Astrocyte (in vitro differentiated cells and primary cell): ENCODE data around the gene ERCC5. TPM values are rescaled to one million over a fixed set of nuclear protein-coding genes. Genes with fewer than 3 reads are reported as not detected.

Source experiments
- DNase-seq: peaks from one replicate; pipeline ENCODE4 v3.0.0-alpha.2; 2010; ENCODE audit warnings: low read depth
- FAIRE-seq: peaks from 2 replicates; lab custom pipeline; 2011; peaks lifted over from hg19 to GRCh38; lab: Jason Lieb, UNC
- H2AFZ ChIP-seq: 2 replicates; pipeline ENCODE4 v1.6.0; 2012; ENCODE audit warnings: low read depth, low read length, inconsistent platforms
- H3K27ac ChIP-seq: 2 replicates; pipeline ENCODE4 v1.5.1; 2011; ENCODE audit warnings: low read depth, low read length, inconsistent platforms
- H3K27me3 ChIP-seq: 2 replicates; pipeline ENCODE4 v1.6.0; 2011; ENCODE audit warnings: low read length, inconsistent platforms; ENCODE audit not compliant: insufficient read depth
- H3K36me3 ChIP-seq: 2 replicates; pipeline ENCODE4 v1.5.1; 2011; ENCODE audit warnings: low read length, inconsistent platforms; ENCODE audit not compliant: insufficient read depth
- H3K4me1 ChIP-seq: 2 replicates; pipeline ENCODE4 v1.5.1; 2011; ENCODE audit warnings: low read length, inconsistent platforms; ENCODE audit not compliant: insufficient read depth
- H3K4me2 ChIP-seq: 2 replicates; pipeline ENCODE4 v1.6.0; 2012; ENCODE audit warnings: low read length, inconsistent platforms
- H3K4me3 ChIP-seq: 2 replicates; pipeline ENCODE4 v1.5.1; 2011; ENCODE audit warnings: low read depth, mild to moderate bottlenecking, low read length, inconsistent platforms; ENCODE audit not compliant: insufficient read depth
- H3K79me2 ChIP-seq: 2 replicates; pipeline ENCODE4 v1.6.0; 2012; ENCODE audit warnings: mild to moderate bottlenecking, low read length, inconsistent platforms; ENCODE audit not compliant: insufficient read depth
- H3K9ac ChIP-seq: 2 replicates; pipeline ENCODE4 v1.6.0; 2012; ENCODE audit warnings: mild to moderate bottlenecking, low read length, inconsistent platforms
- H3K9me3 ChIP-seq: 2 replicates; pipeline ENCODE4 v1.5.1; 2012; ENCODE audit warnings: low read depth, mild to moderate bottlenecking, low read length, inconsistent platforms; ENCODE audit not compliant: insufficient read depth
- H4K20me1 ChIP-seq: 2 replicates; pipeline ENCODE4 v1.6.0; 2012; ENCODE audit warnings: low read length, inconsistent platforms; ENCODE audit not compliant: insufficient read depth
- H3K27ac Mint-ChIP-seq: one replicate; pipeline ENCODE4 v1.8.0; 2021; ENCODE audit warnings: mild to moderate bottlenecking, mixed read lengths; ENCODE audit not compliant: unreplicated experiment
- H3K27me3 Mint-ChIP-seq: one replicate; pipeline ENCODE4 v1.8.0; 2021; ENCODE audit warnings: low read depth, mixed read lengths; ENCODE audit not compliant: unreplicated experiment
- H3K36me3 Mint-ChIP-seq: one replicate; pipeline ENCODE4 v1.8.0; 2021; ENCODE audit warnings: low read depth, mixed read lengths; ENCODE audit not compliant: unreplicated experiment
- H3K4me1 Mint-ChIP-seq: one replicate; pipeline ENCODE4 v1.8.0; 2021; ENCODE audit warnings: low read depth, mixed read lengths; ENCODE audit not compliant: unreplicated experiment
- H3K4me3 Mint-ChIP-seq: one replicate; pipeline ENCODE4 v1.8.0; 2021; ENCODE audit warnings: mild to moderate bottlenecking, moderate library complexity, mixed read lengths; ENCODE audit not compliant: unreplicated experiment
- H3K9me3 Mint-ChIP-seq: one replicate; pipeline ENCODE4 v1.8.0; 2021; ENCODE audit warnings: mild to moderate bottlenecking, mixed read lengths; ENCODE audit not compliant: unreplicated experiment
- CTCF ChIP-seq: IDR thresholded peaks from 2 replicates; pipeline ENCODE4 v1.5.1; 2011; ENCODE audit warnings: low read depth, mild to moderate bottlenecking, inconsistent platforms, low read length, moderate library complexity; ENCODE audit not compliant: insufficient read depth
- EZH2 ChIP-seq: IDR thresholded peaks from 2 replicates; pipeline ENCODE4 v1.6.1; 2012; ENCODE audit warnings: mild to moderate bottlenecking, low read length, inconsistent platforms; ENCODE audit not compliant: insufficient read depth
- total RNA-seq: library from RNA; stranded (reverse); gene quantifications from 2 replicates; pipeline ENCODE4 v1.2.1, GENCODE V29; 2021

ERCC5 gene
- total RNA-seq, 1 donor from 2014 or later: 42.9 TPM

- peak overlapping the region; percentile 76 for H3K27ac ChIP-seq
- peak overlapping the region; percentile 71 for H3K9ac ChIP-seq
- H3K4me2 ChIP-seq: peak overlapping the region; percentile 88
- H3K27me3 ChIP-seq: no peaks in the 10 kb centered on the region
- peaks cover 6% of the 10 kb centered on the region for H3K36me3 Mint-ChIP-seq
- peak overlapping the region; percentile 61 for H2AFZ ChIP-seq
- peaks cover 7% of the 10 kb centered on the region for H3K4me1 Mint-ChIP-seq
- no peaks in the 10 kb centered on the region for H3K27me3 Mint-ChIP-seq
- no peak overlapping the region for H3K27ac Mint-ChIP-seq
- no peaks in the 10 kb centered on the region for H4K20me1 ChIP-seq
- H3K4me3 ChIP-seq: peak overlapping the region; percentile 54
- TF ChIP-seq EZH2 (no peak), CTCF (no peak)
- H3K9me3 Mint-ChIP-seq: no peaks in the 10 kb centered on the region
- FAIRE-seq (no peak), DNase-seq (no peak)
- peaks cover 15% of the 10 kb centered on the region for H3K4me1 ChIP-seq
- H3K36me3 ChIP-seq: peaks cover 20% of the 10 kb centered on the region
- H3K79me2 ChIP-seq: no peaks in the 10 kb centered on the region
- no peaks in the 10 kb centered on the region for H3K9me3 ChIP-seq
- no peak overlapping the region for H3K4me3 Mint-ChIP-seq
Observed at GRCh38 chr13:102825400-102825799, 20.4 kb upstream of the ERCC5 start.

GRCh38 chr13:102825921-102826706 is 19.7 kb upstream of the ERCC5 start:
- Mint-ChIP-seq H3K36me3 (peaks cover 5% of the 10 kb centered on the region), H3K4me1 (peaks cover 7% of the 10 kb centered on the region), H3K4me3 (peak overlapping the region; percentile 7), H3K27ac (peak overlapping the region; percentile 81), H3K9me3 (no peaks in the 10 kb centered on the region), H3K27me3 (no peaks in the 10 kb centered on the region)
- peak; percentile 100 for FAIRE-seq
- Histone ChIP-seq H3K4me1 (peaks cover 15% of the 10 kb centered on the region), H3K9me3 (no peaks in the 10 kb centered on the region), H3K36me3 (peaks cover 20% of the 10 kb centered on the region), H3K27me3 (no peaks in the 10 kb centered on the region), H3K4me2 (peak overlapping the region; percentile 88), H2AFZ (peak overlapping the region; percentile 61), H3K79me2 (no peaks in the 10 kb centered on the region), H3K4me3 (peak overlapping the region; percentile 54), H3K27ac (peak overlapping the region; percentile 76), H4K20me1 (no peaks in the 10 kb centered on the region), H3K9ac (peak overlapping the region; percentile 71)
- TF ChIP-seq EZH2 (no peak), CTCF (no peak)
- peak; percentile 94 for DNase-seq

- FAIRE-seq (no peak), DNase-seq (no peak)
- no peaks in the 10 kb centered on the region for H3K27me3 Mint-ChIP-seq
- no peak overlapping the region for H3K9ac ChIP-seq
- H3K36me3 ChIP-seq: peaks cover 5% of the 10 kb centered on the region
- TF ChIP-seq CTCF (no peak), EZH2 (no peak)
- no peaks in the 10 kb centered on the region for H3K9me3 ChIP-seq
- no peak overlapping the region for H2AFZ ChIP-seq
- no peak overlapping the region for H3K4me3 Mint-ChIP-seq
- no peak overlapping the region for H3K4me2 ChIP-seq
- no peaks in the 10 kb centered on the region for H3K9me3 Mint-ChIP-seq
- H3K27me3 ChIP-seq: no peaks in the 10 kb centered on the region
- H3K4me3 ChIP-seq: no peak overlapping the region
- no peak overlapping the region for H3K27ac Mint-ChIP-seq
- no peak overlapping the region for H3K27ac ChIP-seq
- peaks cover 9% of the 10 kb centered on the region for H3K4me1 ChIP-seq
- no peaks in the 10 kb centered on the region for H3K79me2 ChIP-seq
- peaks cover 5% of the 10 kb centered on the region for H3K4me1 Mint-ChIP-seq
- H4K20me1 ChIP-seq: no peaks in the 10 kb centered on the region
- peaks cover 4% of the 10 kb centered on the region for H3K36me3 Mint-ChIP-seq
Observed at GRCh38 chr13:102830646-102831045, 15.2 kb upstream of the ERCC5 start.
